Measurements from ENCODE around the gene OXGR1.

- TF ChIP-seq, protein P1, sequence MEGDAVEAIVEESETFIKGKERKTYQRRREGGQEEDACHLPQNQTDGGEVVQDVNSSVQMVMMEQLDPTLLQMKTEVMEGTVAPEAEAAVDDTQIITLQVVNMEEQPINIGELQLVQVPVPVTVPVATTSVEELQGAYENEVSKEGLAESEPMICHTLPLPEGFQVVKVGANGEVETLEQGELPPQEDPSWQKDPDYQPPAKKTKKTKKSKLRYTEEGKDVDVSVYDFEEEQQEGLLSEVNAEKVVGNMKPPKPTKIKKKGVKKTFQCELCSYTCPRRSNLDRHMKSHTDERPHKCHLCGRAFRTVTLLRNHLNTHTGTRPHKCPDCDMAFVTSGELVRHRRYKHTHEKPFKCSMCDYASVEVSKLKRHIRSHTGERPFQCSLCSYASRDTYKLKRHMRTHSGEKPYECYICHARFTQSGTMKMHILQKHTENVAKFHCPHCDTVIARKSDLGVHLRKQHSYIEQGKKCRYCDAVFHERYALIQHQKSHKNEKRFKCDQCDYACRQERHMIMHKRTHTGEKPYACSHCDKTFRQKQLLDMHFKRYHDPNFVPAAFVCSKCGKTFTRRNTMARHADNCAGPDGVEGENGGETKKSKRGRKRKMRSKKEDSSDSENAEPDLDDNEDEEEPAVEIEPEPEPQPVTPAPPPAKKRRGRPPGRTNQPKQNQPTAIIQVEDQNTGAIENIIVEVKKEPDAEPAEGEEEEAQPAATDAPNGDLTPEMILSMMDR (conservative IDR thresholded peaks at IDR 0.05; ENCODE audit: low read length) = no peak
- TF ChIP-seq EZH2phosphoT487 (IDR thresholded peaks at IDR 0.05; ENCODE audit: borderline replicate concordance, low read depth, low read length) = no peak
These were observed 27.0 kb upstream of the OXGR1 start for GRCh38 chr13:97021241-97021640.

Measured in OCI-LY7 (cell line).